Kidney glomerular epithelial cell (primary cell): ENCODE results near the gene PSEN2.
"Not testable (repeated sequence)": the region's sequence is repeated elsewhere in the genome, so short reads cannot be mapped to it uniquely, and the experiment has no call there.

ENCODE experiments used
- DNase-seq: peaks from one replicate; lab custom pipeline; 2025; lab: John Stamatoyannopoulos, UW

PSEN2 gene

GRCh38 chr1:226916497-226916896 is 46.1 kb downstream of the PSEN2 start:
- DNase-seq: no peak

GRCh38 chr1:226919587-226919986 is 49.2 kb downstream of the PSEN2 start:
- DNase-seq: no peak

GRCh38 chr1:226919995-226920394 is 49.6 kb downstream of the PSEN2 start:
- no peak for DNase-seq

DNA sequence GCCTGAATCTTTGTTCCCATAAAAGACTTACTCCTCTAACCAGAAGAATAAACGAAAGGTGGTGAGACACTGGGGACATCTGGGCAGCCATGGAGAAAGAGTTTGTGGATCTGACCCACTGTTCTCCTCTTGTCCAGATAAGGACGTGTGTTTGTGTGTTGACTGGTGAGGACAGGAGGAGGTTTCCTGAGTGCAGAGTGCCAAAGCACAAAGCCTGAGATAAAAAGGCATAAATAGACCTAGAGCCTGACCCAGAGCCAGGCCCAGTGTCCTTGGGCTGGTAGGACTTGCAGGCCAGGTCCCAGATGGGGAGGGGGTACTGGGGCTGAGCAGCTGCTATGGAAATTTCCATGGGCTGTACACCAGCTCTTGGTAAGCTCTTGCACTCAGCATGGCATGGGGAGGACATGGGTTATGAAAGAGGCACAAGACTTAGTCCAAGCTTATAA is 50.1 kb downstream of the PSEN2 start:
- no peak for DNase-seq

DNA sequence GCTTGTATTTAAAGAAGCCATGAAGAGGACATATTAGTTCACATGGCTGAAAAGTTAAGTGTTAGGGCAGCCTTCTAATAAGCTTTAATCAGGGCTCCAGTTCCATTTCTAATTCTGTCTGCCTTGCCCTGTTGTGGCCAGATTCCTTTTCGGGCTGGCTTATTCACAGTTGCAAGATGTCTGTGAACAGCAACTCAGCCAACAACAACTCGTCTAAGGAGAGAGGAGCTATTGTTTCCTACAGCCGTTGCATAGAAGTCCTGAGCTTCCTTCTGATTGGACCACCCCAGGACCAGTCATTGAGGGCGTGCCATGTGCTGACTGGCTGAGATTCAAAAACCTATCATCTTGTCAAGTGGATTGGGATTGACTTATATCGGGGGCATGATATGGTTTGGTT is 51.1 kb downstream of the PSEN2 start:
- no peak for DNase-seq

GRCh38 chr1:226929260-226930111 is 59.1 kb downstream of the PSEN2 start:
- not testable (repeated sequence) for DNase-seq

DNA sequence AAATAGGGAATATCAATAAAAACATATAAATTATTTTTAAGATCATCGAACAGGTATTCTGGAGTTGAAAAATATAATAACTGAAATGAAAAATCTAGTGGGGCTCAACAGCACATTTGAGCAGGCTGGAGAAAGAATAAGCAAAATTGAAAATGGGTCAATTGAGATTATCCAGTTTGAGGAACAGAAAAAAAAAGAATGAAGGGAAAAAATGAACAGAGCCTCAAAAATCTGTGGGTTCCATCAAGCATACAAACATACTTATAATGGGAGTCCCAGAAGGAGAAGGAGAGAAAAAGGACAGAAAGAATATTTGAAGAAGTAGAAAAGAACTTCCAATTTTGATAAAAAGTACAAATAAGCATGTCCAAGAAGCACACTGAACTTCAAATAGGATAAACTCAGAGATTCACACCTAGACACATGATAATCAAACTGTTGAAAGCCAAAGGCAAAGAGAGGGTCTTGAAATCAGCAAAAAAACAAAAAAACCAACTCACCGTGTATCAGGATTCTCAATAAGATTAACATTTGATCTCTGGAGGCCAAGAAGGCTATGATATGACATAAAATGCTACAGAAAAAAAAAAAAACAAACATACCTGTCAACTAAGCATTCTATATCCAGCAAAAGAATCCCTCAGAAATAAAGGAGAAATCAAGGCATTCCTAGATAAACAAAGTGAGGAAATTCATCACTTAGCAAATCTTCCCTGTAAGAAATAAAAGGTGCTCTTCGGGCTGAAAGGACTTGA is 64.2 kb downstream of the PSEN2 start:
- no peak for DNase-seq

GRCh38 chr1:226937940-226938725 is 67.7 kb downstream of the PSEN2 start:
- DNase-seq: no peak

- DNase-seq: peak; percentile 38
Measured at GRCh38 chr1:226938903-226939437, 68.6 kb downstream of the PSEN2 start.

DNA sequence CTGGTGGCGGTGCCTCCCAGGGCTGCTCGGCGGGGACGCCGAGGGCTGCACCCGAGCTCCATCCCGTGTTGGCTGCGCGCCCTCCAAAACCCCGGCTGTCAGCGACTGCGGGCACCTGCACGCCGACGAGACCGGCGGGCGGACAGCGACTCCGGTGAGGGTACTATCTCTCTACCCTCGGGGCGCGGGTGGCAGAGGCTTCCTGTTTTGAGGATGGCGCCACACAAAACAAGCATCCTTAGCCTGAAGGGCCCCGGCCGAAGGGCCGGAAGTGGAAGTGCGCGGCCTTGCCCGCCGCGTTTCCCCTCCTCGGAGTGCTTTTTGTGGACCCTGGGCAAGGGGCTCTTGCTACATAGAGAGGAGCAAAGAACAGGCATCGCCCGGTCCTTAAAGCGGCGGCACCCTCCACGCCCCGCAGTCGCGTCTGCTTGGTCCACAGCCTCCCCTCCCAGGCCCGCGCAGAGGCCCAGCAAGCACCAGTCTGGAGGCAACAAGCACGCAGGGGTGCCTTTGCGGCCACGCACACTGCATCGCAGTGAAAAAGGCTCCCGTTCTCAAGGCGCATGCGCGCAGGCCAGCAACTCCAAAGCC is 69.1 kb downstream of the PSEN2 start:
- DNase-seq: peak; percentile 78

DNA sequence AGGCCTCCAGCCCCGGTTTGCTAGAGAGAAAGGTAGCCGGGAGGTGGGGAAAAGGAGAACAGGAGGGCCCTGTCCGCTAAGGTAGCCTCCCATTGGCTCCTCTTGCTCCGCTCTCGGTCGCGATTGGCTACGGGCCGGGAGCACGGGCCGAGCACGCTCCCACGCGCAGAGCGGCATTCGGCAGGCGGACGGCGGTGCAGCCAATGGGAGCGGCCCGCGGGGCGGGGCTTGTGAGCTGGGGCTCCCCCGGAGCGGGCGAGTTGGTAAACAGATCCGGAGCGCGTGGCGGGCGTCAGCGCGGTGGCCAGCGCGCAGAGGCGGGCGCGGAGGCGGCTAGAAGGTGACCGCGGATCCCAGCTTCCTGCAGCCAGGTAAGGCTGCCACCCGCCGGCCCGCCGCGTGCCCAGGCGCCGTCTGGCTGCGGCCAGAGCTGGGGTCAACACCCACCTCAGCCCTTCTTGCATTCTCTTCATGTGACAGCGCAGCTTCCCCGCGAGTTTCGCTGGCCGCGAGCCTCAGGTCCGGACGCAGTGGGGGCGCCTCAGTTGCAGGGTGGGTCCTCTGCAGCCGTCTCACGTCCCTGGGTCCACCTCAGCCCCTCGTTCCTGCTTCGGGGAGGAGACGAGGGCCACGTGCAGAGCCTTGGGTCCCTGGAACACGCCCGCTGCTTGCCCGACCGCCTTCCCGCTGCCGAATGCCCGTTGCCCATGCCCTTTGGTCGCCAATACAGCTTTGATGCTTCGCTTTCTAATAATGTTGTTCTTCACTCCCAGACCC is 69.8 kb downstream of the PSEN2 start, which contains the start of gene COQ8A:
Gene COQ8A (plus strand): TSS at position 266 of the 777 bp plus-strand sequence. CDS start 21,092 bp downstream, outside the sequence.
- peak; percentile 97 for DNase-seq

DNA sequence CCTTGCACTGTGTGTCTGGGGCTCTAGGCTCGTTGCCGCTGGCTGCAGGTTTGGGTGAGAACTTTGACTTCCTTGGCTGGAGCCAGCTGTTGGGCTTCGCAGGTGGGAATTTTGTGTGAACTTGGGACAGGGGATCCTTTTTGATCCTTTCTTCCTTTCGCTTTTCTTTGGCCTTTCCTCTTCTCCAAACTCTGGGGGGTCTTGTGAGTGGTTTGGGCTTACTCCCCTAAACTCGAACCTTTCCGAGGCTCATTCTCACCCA is 70.3 kb downstream of the PSEN2 start:
- no peak for DNase-seq

DNA sequence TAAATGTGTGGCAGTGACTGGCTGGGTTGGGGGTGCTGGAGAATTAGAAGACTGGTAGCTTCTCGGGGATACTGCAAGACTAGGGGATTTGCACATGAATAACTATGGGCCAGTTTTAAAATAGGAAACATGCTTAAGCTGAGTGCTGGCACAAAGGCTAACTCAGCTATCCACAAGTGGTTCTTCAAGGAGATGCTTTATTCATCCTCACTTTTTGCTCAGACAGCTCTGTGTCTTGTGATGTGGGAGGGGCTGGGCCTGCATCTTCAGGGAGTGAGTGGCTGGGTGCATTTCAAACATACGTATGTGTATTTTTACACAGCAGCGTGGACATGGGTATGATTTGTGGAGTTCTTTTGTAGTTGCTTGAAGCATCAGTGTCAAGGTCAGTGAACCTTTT is 72.0 kb downstream of the PSEN2 start:
- DNase-seq: no peak

DNA sequence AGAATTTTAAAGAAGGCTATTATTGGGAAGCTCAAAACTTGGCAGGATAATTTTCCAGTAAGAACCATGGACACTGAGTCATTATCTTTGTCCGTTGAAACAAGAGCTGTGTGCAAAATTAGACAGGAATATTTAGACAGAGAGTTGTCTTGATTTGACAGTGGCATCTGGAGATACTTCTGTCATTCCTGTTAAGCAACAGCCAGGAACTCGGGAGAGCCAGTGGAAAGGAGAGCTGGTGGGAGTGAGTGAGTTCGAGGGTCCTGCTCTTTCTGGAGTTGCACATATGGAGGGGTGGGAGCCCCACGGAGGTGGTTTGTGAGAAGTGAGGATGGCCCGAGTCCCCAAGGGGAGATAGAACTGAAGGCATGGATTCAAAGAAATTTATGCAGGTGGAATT is 72.7 kb downstream of the PSEN2 start:
- DNase-seq: no peak

DNA sequence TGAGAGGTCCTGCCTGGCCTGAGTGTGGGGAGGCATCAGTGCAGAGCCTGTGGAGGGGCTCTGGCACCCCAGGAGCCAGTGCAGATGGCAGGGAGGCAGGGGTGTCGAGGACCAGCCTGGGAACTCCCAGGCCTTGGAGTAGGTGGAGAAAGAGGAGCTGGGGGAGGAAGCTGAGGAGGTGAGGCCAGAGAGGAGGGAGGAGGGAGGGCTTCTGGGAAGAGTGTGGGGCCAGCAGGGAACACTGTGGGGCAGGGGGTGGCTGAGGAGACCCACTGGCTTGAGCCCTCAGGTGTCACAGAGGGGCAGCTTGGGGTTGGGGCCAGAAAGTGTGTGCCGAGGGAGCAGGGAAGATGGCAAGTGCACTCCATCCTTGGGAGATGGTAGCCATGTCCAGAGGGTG is 73.5 kb downstream of the PSEN2 start:
- no peak for DNase-seq

GRCh38 chr1:226945106-226945857 is 74.9 kb downstream of the PSEN2 start:
- DNase-seq: no peak
